HepG2 (cell line): ENCODE data around the gene ENO3. TPM values are rescaled to one million over a fixed set of nuclear protein-coding genes. Genes with fewer than 3 reads are reported as not detected.
A peak's percentile ranks its signal among the peaks of the same experiment; 100 is the strongest.

ENCODE experiments used
- AHR ChIP-seq: IDR thresholded peaks from 2 replicates; pipeline ENCODE4 v1.6.1; 2018; ENCODE audit warnings: missing genetic modification reagents, missing compliant biosample characterization
- CHD4 ChIP-seq: fragments of 200-600 bp; sonication (generic); IDR thresholded peaks from 2 replicates; pipeline ENCODE4 v1.7.0; 2017; ENCODE audit warnings: mild to moderate bottlenecking, low read length, borderline replicate concordance
- KDM3A ChIP-seq: IDR thresholded peaks from 2 replicates; pipeline ENCODE4 v1.6.1; 2018; ENCODE audit warnings: low read depth, missing compliant biosample characterization
- MED13 ChIP-seq: sonication (generic); formaldehyde crosslinking; IDR thresholded peaks from 2 replicates; pipeline ENCODE4 v1.5.0; 2020; ENCODE audit warnings: missing genetic modification reagents
- NFKB2 ChIP-seq: sonication (generic); formaldehyde crosslinking; IDR thresholded peaks from 2 replicates; pipeline ENCODE4 v1.4.0; 2020; ENCODE audit warnings: missing genetic modification reagents, borderline replicate concordance
- POLR2G ChIP-seq: fragments of 200-400 bp; formaldehyde crosslinking; IDR thresholded peaks from 2 replicates; pipeline ENCODE4 v1.6.1; 2018; ENCODE audit warnings: mild to moderate bottlenecking, low read depth, low read length, moderate library complexity
- PPARG ChIP-seq: conservative IDR thresholded peaks from 2 replicates; pipeline ENCODE4 v1.6.1; 2016; ENCODE audit warnings: missing biosample characterization, missing genetic modification reagents
- SRF ChIP-seq: IDR thresholded peaks from 2 replicates; pipeline ENCODE4 v1.6.1; 2011; ENCODE audit warnings: mild to moderate bottlenecking, low read depth, low read length, moderate library complexity
- ZNF317 ChIP-seq: sonication (generic); formaldehyde crosslinking; IDR thresholded peaks from 2 replicates; pipeline ENCODE4 v1.5.0; 2020; ENCODE audit warnings: mild to moderate bottlenecking, missing genetic modification reagents
- ZNF382 ChIP-seq: sonication (generic); formaldehyde crosslinking; IDR thresholded peaks from 2 replicates; pipeline ENCODE4 v1.5.0; 2020; ENCODE audit warnings: missing genetic modification reagents, mild to moderate bottlenecking, borderline replicate concordance
- ZNF556 ChIP-seq: sonication (generic); formaldehyde crosslinking; IDR thresholded peaks from 2 replicates; pipeline ENCODE4 v1.4.0; 2020; ENCODE audit warnings: mild to moderate bottlenecking, missing genetic modification reagents, borderline replicate concordance
- ZNF780A ChIP-seq: sonication (generic); formaldehyde crosslinking; IDR thresholded peaks from 2 replicates; pipeline ENCODE4 v1.8.0; 2022; ENCODE audit warnings: mild to moderate bottlenecking, missing genetic modification reagents, moderate library complexity
- ZZZ3 ChIP-seq: sonication (generic); formaldehyde crosslinking; IDR thresholded peaks from 2 replicates; pipeline ENCODE4 v1.4.0; 2020; ENCODE audit warnings: missing genetic modification reagents, mild to moderate bottlenecking, borderline replicate concordance
- polyA plus RNA-seq, 8 experiments: library from polyadenylated mRNA; depleted of rRNA in 3 of 8; stranded (reverse) in 7 of 8; unstranded in 1 of 8; fragments of >200 nt; fragmentation: Illumina TruSeq in 4 of 8; extraction: Trizol in 4 of 8; gene quantifications; 2 replicates each; pipeline versions ENCODE4 v1.2.1 to v1.2.3, GENCODE V29; 2011 to 2016; ENCODE audit warnings: low read depth in 4 of 8, missing spikeins in 1 of 8, mixed read lengths in 1 of 8; ENCODE audit not compliant: insufficient read depth in 1 of 8
- total RNA-seq, 5 experiments: library from RNA; depleted of rRNA; stranded (reverse); fragments of >200 nt; fragmentation: Illumina TruSeq; extraction: Trizol; gene quantifications; 2 replicates each; pipeline ENCODE4 v1.2.3, GENCODE V29; 2016; ENCODE audit warnings: low read depth in 1 of 5
- TF ChIP-seq, protein P1 (sequence below): sonication (generic); formaldehyde crosslinking; IDR thresholded peaks from 2 replicates; pipeline ENCODE4 v1.5.1; 2020; ENCODE audit warnings: mild to moderate bottlenecking, missing genetic modification reagents, moderate library complexity
- TF ChIP-seq, protein P2 (sequence below), 2 experiments: fragments of 450-650 bp in 1 of 2; sonication (generic) in 1 of 2; formaldehyde crosslinking; IDR thresholded peaks; 2 replicates each; pipeline versions ENCODE4 v1.5.0 to v1.8.0; 2020 to 2022; ENCODE audit warnings: mild to moderate bottlenecking in 1 of 2, missing genetic modification reagents in 1 of 2
- TF ChIP-seq, protein P3 (sequence below): IDR thresholded peaks from 2 replicates; pipeline ENCODE4 v1.6.1; 2016
- TF ChIP-seq, protein P4 (sequence below): sonication (generic); formaldehyde crosslinking; IDR thresholded peaks from 2 replicates; pipeline ENCODE4 v1.4.0; 2020; ENCODE audit warnings: missing genetic modification reagents
- TF ChIP-seq, protein P5 (sequence below): sonication (generic); formaldehyde crosslinking; IDR thresholded peaks from 2 replicates; pipeline ENCODE4 v1.4.0; 2020; ENCODE audit warnings: missing genetic modification reagents
- TF ChIP-seq, protein P6 (sequence below), 2 experiments: sonication (generic) in 1 of 2; formaldehyde crosslinking in 1 of 2; IDR thresholded peaks; 2 replicates each; pipeline versions ENCODE4 v1.5.1 to v1.6.1; 2011 to 2020; ENCODE audit warnings: borderline replicate concordance in 1 of 2, low read depth in 1 of 2, low read length in 1 of 2, mild to moderate bottlenecking in 1 of 2, missing genetic modification reagents in 1 of 2, moderate library complexity in 1 of 2

ENO3 gene
- total and polyA plus RNA-seq, 2 of the 13 experiments (the other 11 are each of a cell fraction or from before 2014, with no cell fraction given) = 59.8 to 69.8 TPM

DNA sequence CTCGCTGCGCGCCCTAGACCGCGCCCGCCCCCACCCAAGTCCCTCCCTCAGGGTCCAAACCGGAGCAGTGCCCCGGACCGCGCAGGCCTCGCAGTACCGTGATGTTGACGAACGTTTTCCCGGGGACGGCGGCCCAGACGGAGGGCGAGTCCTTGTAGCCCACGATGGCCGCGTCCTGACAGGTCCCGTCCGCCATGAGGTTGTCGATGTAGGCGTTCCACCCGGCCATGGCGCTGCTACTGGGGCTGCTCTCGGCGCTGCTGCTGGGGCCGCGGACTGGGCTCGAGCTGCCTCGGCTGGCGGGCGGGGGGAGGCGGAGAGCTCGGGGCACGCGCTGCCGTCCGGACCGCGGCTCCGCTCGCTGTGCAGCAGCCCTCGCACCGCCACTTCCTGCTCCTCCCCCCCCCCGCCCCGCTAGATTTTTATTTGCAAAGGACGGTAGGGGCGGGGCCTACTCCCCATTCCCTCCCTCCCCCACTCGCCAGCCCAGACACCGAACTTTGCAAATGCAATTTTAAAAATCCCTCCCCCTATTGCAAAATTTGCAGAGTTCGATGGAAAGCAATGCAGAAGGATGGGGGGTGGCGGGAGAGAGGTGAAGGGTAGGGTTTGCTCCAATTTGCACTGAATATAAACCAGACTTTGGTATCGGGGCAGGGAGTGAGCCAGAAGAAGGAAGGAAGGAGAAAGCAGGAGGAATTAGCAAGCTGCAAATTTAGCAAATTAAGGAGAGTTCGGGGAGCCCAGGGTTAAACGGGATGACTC is 2.6 kb upstream of the ENO3 start, which contains the start of gene PFN1 (continued):
- TF ChIP-seq ZNF780A (CRISPR knock-in tag) = 0 out of 2 replicates have a peak, but pooled peaks have one; percentile 14
- no peak for TF ChIP-seq ZNF382 (CRISPR knock-in tag)
- TF ChIP-seq, protein P1, sequence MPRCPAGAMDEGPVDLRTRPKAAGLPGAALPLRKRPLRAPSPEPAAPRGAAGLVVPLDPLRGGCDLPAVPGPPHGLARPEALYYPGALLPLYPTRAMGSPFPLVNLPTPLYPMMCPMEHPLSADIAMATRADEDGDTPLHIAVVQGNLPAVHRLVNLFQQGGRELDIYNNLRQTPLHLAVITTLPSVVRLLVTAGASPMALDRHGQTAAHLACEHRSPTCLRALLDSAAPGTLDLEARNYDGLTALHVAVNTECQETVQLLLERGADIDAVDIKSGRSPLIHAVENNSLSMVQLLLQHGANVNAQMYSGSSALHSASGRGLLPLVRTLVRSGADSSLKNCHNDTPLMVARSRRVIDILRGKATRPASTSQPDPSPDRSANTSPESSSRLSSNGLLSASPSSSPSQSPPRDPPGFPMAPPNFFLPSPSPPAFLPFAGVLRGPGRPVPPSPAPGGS (CRISPR knock-in tag) = peak; percentile 93
- TF ChIP-seq, protein P2, sequence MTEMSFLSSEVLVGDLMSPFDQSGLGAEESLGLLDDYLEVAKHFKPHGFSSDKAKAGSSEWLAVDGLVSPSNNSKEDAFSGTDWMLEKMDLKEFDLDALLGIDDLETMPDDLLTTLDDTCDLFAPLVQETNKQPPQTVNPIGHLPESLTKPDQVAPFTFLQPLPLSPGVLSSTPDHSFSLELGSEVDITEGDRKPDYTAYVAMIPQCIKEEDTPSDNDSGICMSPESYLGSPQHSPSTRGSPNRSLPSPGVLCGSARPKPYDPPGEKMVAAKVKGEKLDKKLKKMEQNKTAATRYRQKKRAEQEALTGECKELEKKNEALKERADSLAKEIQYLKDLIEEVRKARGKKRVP (CRISPR knock-in tag; IDR thresholded peaks at IDR 0.05) = peak in 1 of 2 experiments; percentile 7; a peak in 1 of 4 replicates
- no peak for TF ChIP-seq SRF
- TF ChIP-seq, protein P3, sequence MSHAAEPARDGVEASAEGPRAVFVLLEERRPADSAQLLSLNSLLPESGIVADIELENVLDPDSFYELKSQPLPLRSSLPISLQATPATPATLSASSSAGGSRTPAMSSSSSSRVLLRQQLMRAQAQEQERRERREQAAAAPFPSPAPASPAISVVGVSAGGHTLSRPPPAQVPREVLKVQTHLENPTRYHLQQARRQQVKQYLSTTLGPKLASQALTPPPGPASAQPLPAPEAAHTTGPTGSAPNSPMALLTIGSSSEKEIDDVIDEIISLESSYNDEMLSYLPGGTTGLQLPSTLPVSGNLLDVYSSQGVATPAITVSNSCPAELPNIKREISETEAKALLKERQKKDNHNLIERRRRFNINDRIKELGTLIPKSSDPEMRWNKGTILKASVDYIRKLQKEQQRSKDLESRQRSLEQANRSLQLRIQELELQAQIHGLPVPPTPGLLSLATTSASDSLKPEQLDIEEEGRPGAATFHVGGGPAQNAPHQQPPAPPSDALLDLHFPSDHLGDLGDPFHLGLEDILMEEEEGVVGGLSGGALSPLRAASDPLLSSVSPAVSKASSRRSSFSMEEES (CRISPR knock-in tag) = 0 out of 2 replicates have a peak, but pooled peaks have one; percentile 8
- TF ChIP-seq, protein P4, sequence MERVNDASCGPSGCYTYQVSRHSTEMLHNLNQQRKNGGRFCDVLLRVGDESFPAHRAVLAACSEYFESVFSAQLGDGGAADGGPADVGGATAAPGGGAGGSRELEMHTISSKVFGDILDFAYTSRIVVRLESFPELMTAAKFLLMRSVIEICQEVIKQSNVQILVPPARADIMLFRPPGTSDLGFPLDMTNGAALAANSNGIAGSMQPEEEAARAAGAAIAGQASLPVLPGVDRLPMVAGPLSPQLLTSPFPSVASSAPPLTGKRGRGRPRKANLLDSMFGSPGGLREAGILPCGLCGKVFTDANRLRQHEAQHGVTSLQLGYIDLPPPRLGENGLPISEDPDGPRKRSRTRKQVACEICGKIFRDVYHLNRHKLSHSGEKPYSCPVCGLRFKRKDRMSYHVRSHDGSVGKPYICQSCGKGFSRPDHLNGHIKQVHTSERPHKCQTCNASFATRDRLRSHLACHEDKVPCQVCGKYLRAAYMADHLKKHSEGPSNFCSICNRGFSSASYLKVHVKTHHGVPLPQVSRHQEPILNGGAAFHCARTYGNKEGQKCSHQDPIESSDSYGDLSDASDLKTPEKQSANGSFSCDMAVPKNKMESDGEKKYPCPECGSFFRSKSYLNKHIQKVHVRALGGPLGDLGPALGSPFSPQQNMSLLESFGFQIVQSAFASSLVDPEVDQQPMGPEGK (CRISPR knock-in tag) = peak; percentile 49
- TF ChIP-seq PPARG (CRISPR knock-in tag) = no peak
- 0 out of 2 replicates have a peak, but pooled peaks have one; percentile 0 for TF ChIP-seq KDM3A
- TF ChIP-seq, protein P5, sequence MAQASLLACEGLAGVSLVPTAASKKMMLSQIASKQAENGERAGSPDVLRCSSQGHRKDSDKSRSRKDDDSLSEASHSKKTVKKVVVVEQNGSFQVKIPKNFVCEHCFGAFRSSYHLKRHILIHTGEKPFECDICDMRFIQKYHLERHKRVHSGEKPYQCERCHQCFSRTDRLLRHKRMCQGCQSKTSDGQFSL = peak; percentile 67; the same call in 1 of the 2 replicates
- peak; percentile 28; the same call in 1 of the 2 replicates for TF ChIP-seq MED13 (CRISPR knock-in tag)
- TF ChIP-seq AHR (CRISPR knock-in tag) = no peak
- peak; percentile 56; the same call in 1 of the 2 replicates for TF ChIP-seq CHD4
- TF ChIP-seq NFKB2 (CRISPR knock-in tag) = peak; percentile 79
- peak; percentile 83 for TF ChIP-seq ZNF556 (CRISPR knock-in tag)
- peak; percentile 43; the same call in 1 of the 2 replicates for TF ChIP-seq ZNF317
- TF ChIP-seq, protein P6, sequence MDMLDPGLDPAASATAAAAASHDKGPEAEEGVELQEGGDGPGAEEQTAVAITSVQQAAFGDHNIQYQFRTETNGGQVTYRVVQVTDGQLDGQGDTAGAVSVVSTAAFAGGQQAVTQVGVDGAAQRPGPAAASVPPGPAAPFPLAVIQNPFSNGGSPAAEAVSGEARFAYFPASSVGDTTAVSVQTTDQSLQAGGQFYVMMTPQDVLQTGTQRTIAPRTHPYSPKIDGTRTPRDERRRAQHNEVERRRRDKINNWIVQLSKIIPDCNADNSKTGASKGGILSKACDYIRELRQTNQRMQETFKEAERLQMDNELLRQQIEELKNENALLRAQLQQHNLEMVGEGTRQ (IDR thresholded peaks at IDR 0.05; ENCODE audit: low read depth, low read length) = no peak
- TF ChIP-seq, protein P6 (CRISPR knock-in tag; IDR thresholded peaks at IDR 0.05; ENCODE audit: borderline replicate concordance) = peak; percentile 47; the same call in 1 of the 2 replicates
- TF ChIP-seq ZZZ3 (CRISPR knock-in tag) = 0 out of 2 replicates have a peak, but pooled peaks have one; percentile 7
- TF ChIP-seq POLR2G = peak; percentile 91
